ENCODE measurements around the gene PSMC3.

The PSMC3 gene

DNA sequence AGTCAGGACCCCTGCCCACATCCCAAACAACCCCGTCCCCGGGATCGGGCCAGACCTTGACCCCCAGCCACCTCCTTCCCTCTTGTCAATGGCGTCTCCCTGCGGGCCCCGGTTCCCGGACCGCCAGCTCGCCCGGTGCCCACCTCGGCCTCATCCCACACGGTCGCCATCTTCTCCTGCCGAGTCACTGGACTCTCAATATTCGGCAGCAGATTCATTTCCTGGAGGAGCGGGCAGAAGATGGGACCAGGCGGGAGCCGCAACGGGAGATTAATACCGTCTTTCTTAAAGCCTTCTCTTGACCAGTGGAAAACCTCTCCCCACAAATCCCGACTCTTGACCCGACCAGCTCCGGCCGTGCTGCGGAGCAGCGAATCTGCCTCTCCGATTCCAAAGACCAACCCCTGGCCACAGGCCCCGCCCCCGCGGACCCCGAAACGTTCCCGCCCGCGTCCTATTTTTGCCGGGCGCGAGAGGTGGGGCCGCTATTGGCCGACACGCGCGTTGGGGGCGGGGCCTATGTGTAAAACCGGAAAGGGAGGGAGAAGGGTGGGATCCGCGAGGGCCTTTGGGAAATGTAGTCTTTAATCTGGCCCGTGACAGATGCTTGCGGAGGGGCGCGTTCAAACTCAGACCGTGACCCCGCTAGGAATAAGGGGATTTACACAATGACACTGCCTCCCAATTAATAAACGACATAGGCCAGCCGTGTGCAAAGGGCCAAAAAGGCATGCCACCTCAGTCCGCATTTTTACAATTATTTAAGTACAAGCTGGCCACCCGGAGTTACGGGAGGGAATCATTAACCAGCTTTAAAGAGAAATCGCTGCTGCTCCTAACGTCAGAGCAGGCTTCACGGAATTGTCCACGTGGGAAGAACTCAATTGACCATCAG, at the start of gene PSMC3:
Gene PSMC3 (minus strand): TSS at position 378 of the 895 bp plus-strand sequence. CDS start 160 bp downstream, at position 218.
- peak; percentile 99 to 100 for DNase-seq

DNA sequence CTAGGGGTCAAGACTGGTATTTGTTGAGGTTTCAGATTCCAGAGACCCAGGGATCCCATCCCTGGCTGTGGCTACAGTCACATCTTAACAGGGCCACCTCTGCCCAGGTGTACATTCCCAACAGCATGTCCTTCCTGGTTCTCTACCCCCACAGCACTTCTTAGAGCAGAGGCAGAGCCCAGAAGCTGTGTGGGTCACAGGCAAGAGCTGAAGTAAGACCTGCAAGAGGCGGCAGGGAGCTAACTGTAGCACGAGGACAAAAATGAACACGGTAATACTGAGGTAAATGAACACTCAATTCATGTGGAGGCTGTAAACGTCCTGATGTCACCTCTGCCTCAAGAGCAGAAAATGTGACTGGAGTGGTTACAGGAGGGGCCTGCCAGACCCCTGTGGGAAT, 44.4 kb upstream of the PSMC3 start:
- no peak for DNase-seq

- no peak for DNase-seq
Observed at GRCh38 chr11:47469361-47470179, 43.3 kb upstream of the PSMC3 start.

GRCh38 chr11:47468598-47469214, 42.5 kb upstream of the PSMC3 start:
- DNase-seq: no peak

- DNase-seq: no peak
Observed at GRCh38 chr11:47467357-47467756, 41.1 kb upstream of the PSMC3 start.

- no peak for DNase-seq
Observed at GRCh38 chr11:47466701-47467250, 40.5 kb upstream of the PSMC3 start.

- DNase-seq: no peak
Observed at GRCh38 chr11:47466201-47466600, 40.0 kb upstream of the PSMC3 start.

DNA sequence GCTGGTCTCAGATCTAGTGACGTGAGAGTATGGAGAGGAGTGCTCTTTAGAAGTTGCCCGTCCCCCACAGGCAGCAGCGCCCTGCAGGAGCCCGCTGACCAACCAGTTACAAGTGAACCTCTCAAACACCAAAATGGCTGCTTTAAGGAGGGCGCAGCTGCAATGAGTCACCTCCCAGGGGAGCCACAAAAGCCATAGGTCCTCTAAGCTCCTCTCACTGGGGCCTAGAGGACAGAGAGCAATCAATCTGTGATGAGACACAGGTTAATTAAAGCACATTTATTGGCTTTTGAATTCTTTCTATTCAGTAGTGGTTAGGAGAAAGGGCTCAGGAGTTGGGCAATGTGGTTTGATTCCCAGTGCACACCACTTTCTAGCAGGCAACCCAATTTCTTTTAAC, 38.2 kb upstream of the PSMC3 start:
- no peak for DNase-seq

DNA sequence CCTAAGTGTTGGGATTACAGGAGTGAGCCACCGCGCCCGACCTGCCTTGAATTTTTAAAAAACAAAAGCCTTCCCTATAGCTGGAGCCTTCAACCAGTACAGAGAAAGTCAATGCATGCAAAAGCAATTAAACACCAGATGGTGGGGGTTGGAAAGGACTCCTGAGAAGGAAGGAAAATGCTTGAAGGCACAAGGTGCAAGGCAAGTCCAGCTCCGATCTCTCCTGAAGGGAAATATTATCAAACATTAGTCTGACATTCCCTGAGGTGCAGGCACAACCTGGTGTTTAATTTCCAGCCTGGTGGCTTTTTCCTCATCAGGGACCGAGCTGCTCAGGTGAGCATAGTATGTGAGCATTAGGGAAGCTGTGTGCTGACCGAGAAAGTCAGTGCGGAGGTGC, 35.6 kb upstream of the PSMC3 start:
- no peak for DNase-seq

DNA sequence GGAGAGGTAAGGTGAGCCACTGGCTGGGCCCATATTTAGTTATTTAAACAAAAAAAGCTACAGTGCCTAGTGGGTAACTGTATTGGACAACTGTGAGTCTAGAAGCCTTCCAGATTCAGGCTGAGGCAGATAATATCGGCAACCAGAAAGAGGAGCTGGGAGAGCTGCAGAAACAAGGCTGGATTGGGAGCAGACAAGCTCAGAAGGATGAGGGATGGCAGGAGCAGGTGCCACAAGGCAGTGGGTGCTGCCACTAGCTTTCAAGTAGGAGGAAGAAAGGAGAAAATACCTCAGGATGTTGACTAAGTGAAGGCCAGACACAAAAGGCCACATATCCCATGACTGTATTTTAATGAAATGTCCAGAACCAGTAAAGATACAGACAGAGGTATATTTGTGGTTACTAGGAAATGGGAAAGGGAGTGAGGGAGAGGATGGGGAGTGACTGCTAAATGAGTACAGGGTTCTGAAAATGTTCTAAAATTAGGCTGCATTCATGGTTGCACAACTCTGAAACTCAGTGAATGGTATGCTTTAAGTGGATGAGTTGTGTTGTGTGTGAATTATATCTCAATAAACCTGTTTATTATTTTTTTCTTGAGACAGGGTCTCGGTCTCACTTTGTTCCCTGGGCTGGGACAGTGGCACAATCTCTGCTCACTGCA, 34.5 kb upstream of the PSMC3 start:
- no peak for DNase-seq

DNA sequence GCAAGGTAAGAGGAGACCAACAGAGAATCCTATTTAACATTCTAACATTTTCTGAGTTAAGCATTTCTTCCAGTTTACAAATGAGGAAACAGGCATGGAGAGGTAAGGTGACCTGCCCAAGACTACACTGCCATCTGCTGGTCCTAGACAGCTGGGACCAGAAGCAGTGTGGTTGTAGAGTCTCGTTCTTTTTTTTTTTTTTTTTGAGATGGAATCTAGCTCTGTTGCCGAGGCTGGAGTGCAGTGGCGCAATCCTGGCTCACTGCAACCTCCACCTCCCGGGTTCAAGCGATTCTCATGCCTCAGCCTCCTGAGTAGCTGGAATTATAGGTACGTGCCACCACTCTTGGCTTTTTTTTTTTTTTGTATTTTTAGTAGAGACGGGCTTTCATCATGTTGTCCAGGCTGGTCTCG, 28.0 kb upstream of the PSMC3 start:
- peak; percentile 43 to 51 for DNase-seq

- DNase-seq: no peak
Observed at GRCh38 chr11:47453365-47453764, 27.1 kb upstream of the PSMC3 start.

DNA sequence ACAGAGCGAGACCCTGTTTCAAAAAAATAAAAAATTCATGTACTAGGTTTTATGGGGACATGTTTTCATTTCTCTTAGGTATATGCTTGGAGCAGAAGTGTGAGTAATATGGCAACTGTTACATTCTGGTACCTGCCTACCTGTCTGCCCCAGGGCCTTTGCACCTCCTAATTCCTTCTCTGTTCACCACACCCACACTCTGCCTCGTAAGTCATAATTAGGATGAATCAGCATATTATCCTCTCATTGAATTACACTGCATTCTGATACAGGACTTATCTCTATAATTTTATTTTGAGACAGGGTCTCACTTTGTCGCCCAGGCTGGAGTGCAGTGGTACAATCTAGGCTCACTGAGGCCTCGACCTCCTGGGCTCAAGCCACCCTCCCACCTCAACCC, 25.8 kb upstream of the PSMC3 start:
- DNase-seq: no peak

- DNase-seq: no peak
Observed at GRCh38 chr11:47451436-47451835, 25.2 kb upstream of the PSMC3 start.

DNA sequence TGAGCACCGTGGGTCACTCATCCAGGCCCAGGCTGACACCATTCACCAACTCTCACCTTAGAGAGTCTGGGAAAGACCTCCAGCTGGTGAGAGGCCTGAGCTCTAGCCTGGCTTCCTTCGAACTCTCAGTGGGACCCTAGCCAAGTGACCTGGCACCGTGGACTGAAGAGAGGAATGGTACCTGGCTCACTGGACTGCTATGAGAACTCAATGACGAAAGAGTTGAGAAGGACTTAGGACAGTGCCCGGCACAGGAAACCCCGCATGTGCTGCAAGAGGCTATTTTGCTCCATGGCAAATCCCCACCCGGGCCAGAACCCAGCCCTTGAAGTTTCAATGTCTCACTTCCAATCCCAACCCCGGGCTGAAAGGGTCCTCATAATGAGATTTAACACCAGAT, 23.3 kb upstream of the PSMC3 start:
- DNase-seq: no peak

DNA sequence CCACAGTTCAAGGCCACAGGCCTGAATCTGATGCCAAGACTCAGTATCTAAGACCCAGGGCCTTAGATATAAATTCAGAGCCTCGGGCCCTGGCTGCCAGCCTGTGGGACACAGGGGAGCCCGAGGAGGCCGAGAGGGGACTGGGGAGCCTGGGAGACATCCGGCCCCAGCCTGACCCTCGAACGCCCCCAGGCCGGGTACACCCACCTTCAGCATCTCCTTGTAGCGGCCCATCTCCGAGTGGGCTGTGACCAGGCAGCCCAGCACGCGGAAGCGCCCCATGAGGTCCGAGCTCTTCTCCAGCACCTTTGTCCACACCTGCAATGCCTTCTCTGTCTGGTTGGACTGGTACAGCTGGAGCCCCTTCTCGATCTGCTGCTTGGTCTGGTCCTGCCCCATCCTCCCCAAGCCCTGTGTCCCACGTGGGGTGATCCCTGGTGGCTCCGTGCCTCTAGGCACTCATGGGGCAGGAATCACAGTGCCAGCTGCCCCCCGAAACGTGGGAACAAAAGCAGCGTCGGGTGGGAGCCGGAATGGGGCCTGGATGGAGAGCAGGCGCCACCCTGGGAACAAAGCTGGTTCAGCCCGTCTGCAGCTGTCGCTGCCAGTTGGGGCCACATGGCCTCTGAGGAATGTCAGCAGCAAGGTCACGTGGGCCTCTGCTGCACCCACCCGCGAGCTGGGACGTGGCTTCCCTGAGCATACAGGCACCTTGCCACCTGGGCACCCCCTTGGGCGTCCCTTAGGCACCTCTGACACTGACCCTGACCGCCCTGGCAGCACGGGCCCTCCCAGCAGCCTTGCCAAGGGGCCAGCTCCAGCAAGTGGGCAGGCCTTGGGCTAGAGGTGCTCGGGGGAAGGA, 22.6 kb upstream of the PSMC3 start, which contains the start of gene RAPSN:
Gene RAPSN (minus strand): TSS at position 571 of the 862 bp plus-strand sequence. CDS start 172 bp downstream, at position 399.
- DNase-seq: no peak

- no peak for DNase-seq
Observed at GRCh38 chr11:47447906-47448305, 21.7 kb upstream of the PSMC3 start.

DNA sequence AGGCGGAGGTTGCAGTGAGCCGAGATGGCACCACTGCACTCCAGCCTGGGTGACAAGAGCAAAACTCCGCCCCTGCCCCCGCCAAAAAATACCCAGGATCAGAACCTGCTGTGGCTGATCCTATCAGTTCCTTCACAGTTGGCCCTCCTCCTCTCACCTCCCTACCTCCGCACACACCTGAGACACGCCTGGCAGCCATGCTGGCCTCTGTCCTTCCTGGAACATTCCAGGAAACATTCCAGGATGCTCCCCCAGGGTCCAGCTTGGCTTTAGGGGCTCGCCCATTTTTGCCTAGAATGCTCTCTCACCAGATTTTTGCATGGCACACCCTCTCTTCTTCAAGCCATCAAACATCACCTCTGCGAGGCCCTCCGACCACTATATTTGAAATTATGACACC, 20.6 kb upstream of the PSMC3 start:
- DNase-seq: no peak

DNA sequence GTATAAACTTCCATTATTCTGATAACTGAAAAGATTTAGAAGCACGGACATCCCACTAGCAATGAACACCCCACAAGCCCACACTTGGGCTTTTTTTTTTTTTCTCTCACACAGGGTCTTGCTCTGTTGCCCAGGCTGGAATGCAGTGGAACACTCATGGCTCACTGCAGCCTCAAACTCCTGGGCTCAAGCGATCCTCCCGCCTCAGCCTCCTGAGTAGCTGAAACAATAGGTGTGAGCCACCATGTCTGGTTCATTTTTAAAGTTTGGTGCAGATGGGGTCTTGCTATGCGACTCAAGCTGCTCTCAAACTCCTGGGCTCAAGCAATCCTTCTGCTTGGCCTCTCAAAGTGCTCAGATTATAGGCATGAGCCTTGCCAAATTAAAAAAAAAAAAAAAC, 19.6 kb upstream of the PSMC3 start:
- no peak for DNase-seq

DNA sequence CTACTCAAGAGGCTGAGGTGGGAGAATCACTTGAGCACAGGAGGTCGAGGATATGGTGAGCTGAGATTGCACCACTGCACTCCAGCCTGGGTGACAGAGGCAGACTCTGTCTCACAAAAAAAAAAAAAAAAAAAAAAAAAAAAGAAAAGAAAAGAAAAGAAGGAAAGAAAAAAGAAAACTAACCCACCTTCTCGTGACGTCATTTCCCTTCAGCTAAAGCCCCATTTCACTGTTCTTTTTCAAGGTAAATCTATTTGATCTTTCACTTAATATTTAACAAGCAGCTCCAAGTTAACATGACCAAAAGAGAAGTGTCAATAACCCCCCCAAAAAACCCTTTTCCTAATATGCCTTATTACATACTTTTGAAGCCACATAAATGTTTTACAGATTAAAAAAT, 17.6 kb upstream of the PSMC3 start:
- no peak for DNase-seq

GRCh38 chr11:47443028-47443700, 16.9 kb upstream of the PSMC3 start:
- DNase-seq: no peak
